ENCODE data around the gene IRF2BP1. TPM values are rescaled to one million over a fixed set of nuclear protein-coding genes. Genes with fewer than 3 reads are reported as not detected.

IRF2BP1 gene
- total and polyA plus RNA-seq, 2 donors from 2014 or later: 18.2 to 23.2 TPM

- intact Hi-C loops (cut with DNase I): no loop called here
- Histone ChIP-seq H3K4me3 (ENCODE audit: low read length in 3 of 3) (no peak within 1 kb of the TSS), H3K36me3 (ENCODE audit: control insufficient read depth in 2 of 3, insufficient read depth in 3 of 3, low read length in 3 of 3) (no peaks in the 10 kb centered on the region), H3K9ac (ENCODE audit: low read length in 3 of 3) (no peak within 1 kb of the TSS), H3K27me3 (ENCODE audit: control insufficient read depth, insufficient read depth, low read length) (no peaks in the 10 kb centered on the region), H3K9me3 (ENCODE audit: control insufficient read depth in 2 of 3, insufficient read depth in 1 of 3, low read length in 3 of 3) (no peaks in the 10 kb centered on the region), H3K4me1 (ENCODE audit: control insufficient read depth in 2 of 3, insufficient read depth in 2 of 3, low read depth in 1 of 3, low read length in 3 of 3) (peaks cover 0 to 2% (median 0%) of the 10 kb centered on the region in 3 donors), H3K27ac (ENCODE audit: low read depth in 2 of 2, low read length in 2 of 2) (no peak within 1 kb of the TSS)
- TF ChIP-seq CTCF (IDR thresholded peaks at IDR 0.05; ENCODE audit: borderline replicate concordance, extremely low read depth, insufficient read depth): no peak
- FAIRE-seq (no peak), DNase-seq (peak in 2 of 5 donors; percentile 5 to 10)
These were observed 28.2 kb upstream of the IRF2BP1 start, which contains the start of gene NANOS2 for GRCh38 chr19:45913874-45914830. Gene NANOS2 (minus strand): TSS chr19:45914778. CDS start chr19:45914693, 85 bp downstream.

- DNase-seq: peak in 2 of 5 donors; percentile 28 to 34
- Histone ChIP-seq H3K36me3 (ENCODE audit: control insufficient read depth in 2 of 3, insufficient read depth in 3 of 3, low read length in 3 of 3) (no peaks in the 10 kb centered on the region), H3K4me1 (ENCODE audit: control insufficient read depth in 2 of 3, insufficient read depth in 2 of 3, low read depth in 1 of 3, low read length in 3 of 3) (peaks cover 0 to 2% (median 0%) of the 10 kb centered on the region in 3 donors), H3K4me3 (ENCODE audit: low read length in 3 of 3) (no peak overlapping the region), H3K27me3 (ENCODE audit: control insufficient read depth, insufficient read depth, low read length) (no peaks in the 10 kb centered on the region), H3K27ac (ENCODE audit: low read depth in 2 of 2, low read length in 2 of 2) (no peak overlapping the region), H3K9me3 (ENCODE audit: control insufficient read depth in 2 of 3, insufficient read depth in 1 of 3, low read length in 3 of 3) (no peaks in the 10 kb centered on the region), H3K9ac (ENCODE audit: low read length in 3 of 3) (no peak overlapping the region)
- no peak for FAIRE-seq
- intact Hi-C loops (cut with DNase I): no loop called here
- no peak for TF ChIP-seq CTCF (IDR thresholded peaks at IDR 0.05; ENCODE audit: borderline replicate concordance, extremely low read depth, insufficient read depth)
These were observed 25.4 kb upstream of the IRF2BP1 start for GRCh38 chr19:45911291-45911690.

GRCh38 chr19:45908956-45909355, 23.0 kb upstream of the IRF2BP1 start:
- no peak overlapping the region for H3K27ac ChIP-seq (ENCODE audit: low read depth in 2 of 2, low read length in 2 of 2)
- H3K9ac ChIP-seq (ENCODE audit: low read length in 3 of 3): no peak overlapping the region
- H3K27me3 ChIP-seq (ENCODE audit: control insufficient read depth, insufficient read depth, low read length): no peaks in the 10 kb centered on the region
- DNase-seq (no peak), FAIRE-seq (no peak)
- no peak overlapping the region for H3K4me3 ChIP-seq (ENCODE audit: low read length in 3 of 3)
- peaks cover 0 to 2% (median 0%) of the 10 kb centered on the region in 3 donors for H3K4me1 ChIP-seq (ENCODE audit: control insufficient read depth in 2 of 3, insufficient read depth in 2 of 3, low read depth in 1 of 3, low read length in 3 of 3)
- no peak for TF ChIP-seq CTCF (IDR thresholded peaks at IDR 0.05; ENCODE audit: borderline replicate concordance, extremely low read depth, insufficient read depth)
- H3K36me3 ChIP-seq (ENCODE audit: control insufficient read depth in 2 of 3, insufficient read depth in 3 of 3, low read length in 3 of 3): no peaks in the 10 kb centered on the region
- intact Hi-C loops (cut with DNase I): no loop called here
- no peaks in the 10 kb centered on the region for H3K9me3 ChIP-seq (ENCODE audit: control insufficient read depth in 2 of 3, insufficient read depth in 1 of 3, low read length in 3 of 3)

Measured in kidney (tissue), 14 donors.